GM19023 (cell line): ENCODE results near the gene CFAP61.
"Not testable (repeated sequence)": the region's sequence is repeated elsewhere in the genome, so short reads cannot be mapped to it uniquely, and the experiment has no call there.

Experiments used
- ATAC-seq: cut with Tn5 transposase; IDR thresholded peaks from one replicate; pipeline ENCODE4 v1.9.1; 2021; ENCODE audit warnings: mild to moderate bottlenecking, moderate library complexity; ENCODE audit not compliant: unreplicated experiment

Gene CFAP61

GRCh38 chr20:20304942-20305341 is 252.6 kb downstream of the CFAP61 start:
- no peak for ATAC-seq

- no peak for ATAC-seq
Observed at GRCh38 chr20:20312562-20312961, 260.2 kb downstream of the CFAP61 start.

DNA sequence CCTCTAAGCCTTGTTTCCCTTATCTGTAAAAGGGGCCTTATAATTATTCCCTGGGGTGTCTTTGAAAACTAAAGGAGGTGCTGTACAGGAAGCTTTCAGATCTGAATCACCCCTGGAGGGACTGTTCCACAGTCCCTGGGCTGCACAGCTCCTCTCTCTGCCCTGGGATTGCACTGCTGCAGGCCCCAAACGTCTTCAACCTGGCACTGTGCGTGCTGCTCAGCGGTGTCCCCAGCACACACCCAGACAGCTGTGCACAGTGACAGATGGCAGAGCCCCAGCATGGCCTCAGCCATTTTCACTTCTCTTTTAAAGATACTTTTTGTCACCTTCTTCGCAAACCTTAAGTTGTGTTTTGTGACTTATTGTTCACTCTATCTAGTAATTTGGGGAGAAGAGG is 264.9 kb downstream of the CFAP61 start:
- ATAC-seq: peak; percentile 93

DNA sequence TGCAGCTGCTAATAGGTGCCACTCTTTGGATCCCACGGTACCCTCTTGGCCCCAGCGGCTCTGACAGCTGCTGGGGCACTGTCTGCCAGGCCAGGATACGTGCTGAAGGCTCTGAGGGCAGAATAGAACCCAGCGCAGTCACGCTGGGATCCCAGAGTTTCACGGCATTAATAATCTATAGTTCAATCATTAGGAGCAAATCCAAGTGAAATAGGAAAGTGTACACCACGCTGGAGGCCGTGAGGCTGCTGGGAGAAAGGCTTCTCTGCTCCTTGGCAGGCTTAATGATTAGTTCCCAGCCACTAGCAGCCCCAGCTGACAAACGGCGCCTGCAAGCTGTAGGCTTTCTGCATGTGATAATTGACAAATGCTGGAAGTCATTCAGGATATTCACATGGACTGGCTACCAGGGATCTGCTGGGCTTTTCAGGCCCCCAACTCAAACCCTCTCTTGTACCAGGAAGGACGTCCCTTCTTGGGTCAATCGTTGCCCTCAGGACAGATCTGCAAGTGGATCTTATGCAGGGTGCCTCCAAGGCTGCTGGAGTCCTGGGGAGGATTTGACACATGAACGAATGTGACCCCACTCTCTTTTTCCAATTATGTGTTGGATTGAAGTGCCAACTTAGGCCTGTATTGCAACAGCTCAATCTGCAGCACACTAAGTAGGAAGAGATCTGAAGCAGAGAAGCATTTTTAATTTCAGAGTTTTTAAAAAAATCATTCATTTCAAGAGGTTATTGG is 265.5 kb downstream of the CFAP61 start:
- peak; percentile 41 for ATAC-seq

GRCh38 chr20:20318365-20319161 is 266.2 kb downstream of the CFAP61 start:
- ATAC-seq: no peak

GRCh38 chr20:20321134-20321533 is 268.8 kb downstream of the CFAP61 start:
- no peak for ATAC-seq

DNA sequence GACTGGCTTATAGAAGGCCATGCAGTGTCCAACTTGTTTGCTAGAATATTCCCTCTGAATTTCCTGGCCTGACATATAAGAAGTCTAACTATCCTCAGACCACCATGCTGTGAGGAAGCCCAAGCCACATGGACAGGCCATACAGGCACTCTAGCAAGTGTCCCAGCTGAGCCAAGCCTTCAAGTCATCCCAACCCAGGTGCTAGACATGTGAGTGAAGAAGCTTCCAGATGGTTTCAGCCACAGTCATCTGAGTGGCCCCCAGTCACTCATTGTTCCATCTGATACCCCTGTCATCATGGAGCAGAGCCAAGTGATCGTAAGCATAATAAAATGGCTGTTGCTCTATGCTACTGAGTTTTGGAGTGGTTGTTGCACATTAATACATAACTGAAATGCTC is 269.6 kb downstream of the CFAP61 start:
- no peak for ATAC-seq

DNA sequence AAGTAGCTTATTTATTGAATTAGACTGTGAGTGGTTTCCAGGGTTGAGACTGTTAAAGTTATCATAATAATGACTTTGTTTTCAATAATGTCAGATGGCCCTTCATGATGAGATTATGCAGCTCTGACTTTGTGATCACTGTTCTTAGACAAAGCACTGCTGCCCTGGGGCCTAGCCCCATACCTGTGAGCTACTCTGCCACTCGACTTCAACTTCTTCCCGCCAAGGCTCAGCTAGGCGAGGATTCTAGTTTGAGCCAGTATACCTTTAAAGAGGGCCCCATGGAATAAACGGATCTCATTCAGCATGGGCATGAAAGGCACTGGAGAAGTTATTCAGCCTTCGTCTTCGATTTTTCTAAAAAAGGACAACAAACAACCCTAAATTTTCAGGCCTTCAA is 270.6 kb downstream of the CFAP61 start:
- ATAC-seq: no peak

- no peak for ATAC-seq
Observed at GRCh38 chr20:20327746-20328145, 275.4 kb downstream of the CFAP61 start.

GRCh38 chr20:20329564-20329963 is 277.2 kb downstream of the CFAP61 start:
- no peak for ATAC-seq

GRCh38 chr20:20331156-20331555 is 278.8 kb downstream of the CFAP61 start:
- no peak for ATAC-seq

DNA sequence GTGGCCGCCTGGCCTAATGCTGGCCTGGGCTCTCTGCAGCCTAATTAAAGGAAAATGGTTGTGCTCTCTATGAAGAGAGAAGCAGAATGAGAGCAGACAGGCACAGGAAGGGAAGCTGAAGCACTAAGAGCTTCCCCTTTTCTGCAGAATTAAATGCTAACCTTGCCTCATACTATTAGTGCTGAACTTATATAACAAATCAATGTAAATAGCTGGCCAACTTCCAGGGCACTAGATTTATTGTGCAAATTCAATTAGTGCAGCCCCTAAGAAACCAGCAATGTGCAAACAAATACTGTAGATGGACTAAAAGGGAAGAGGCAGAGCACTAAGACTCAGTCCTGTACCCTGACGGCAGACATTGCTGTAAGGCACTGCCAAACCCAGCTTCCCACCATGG is 279.5 kb downstream of the CFAP61 start:
- ATAC-seq: no peak

DNA sequence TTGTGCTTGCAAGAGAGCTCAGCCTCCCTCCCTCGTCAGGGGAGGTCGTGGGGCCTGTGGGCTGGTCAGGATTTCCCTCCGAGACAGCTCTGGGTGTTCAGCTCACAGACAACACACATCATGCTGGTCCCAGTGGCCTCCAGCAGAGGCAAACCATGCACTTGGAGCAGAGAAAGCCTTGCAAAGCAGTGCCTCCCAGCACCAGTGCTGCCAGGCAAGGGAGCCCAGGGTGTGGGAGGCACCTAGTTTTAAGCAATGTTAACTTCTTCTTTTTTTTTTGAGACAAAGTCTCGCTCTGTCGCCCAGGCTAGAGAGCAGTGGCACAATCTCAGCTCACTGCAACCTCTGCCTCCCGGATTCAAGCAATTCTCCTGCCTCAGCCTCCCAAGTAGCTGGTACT is 281.5 kb downstream of the CFAP61 start:
- peak; percentile 37 for ATAC-seq

DNA sequence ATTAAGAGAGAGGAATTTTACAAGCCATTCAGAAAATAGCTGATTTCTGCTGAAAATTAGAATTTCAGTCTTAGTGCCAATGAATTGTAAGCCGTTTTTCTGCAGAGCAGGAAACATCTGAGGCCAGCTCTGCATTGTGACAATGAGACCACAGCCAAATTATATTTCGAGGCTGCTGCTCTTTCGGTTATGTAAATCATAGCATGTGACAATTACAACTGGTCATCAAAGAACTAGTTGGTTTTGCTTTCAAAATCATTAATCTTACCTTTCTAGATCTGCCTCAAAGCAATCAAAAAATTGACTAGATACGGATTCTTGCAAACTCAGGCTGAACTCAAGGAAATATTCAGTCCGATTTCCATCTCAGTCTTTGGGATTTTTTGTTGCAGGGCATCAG is 282.2 kb downstream of the CFAP61 start:
- ATAC-seq: peak; percentile 97

DNA sequence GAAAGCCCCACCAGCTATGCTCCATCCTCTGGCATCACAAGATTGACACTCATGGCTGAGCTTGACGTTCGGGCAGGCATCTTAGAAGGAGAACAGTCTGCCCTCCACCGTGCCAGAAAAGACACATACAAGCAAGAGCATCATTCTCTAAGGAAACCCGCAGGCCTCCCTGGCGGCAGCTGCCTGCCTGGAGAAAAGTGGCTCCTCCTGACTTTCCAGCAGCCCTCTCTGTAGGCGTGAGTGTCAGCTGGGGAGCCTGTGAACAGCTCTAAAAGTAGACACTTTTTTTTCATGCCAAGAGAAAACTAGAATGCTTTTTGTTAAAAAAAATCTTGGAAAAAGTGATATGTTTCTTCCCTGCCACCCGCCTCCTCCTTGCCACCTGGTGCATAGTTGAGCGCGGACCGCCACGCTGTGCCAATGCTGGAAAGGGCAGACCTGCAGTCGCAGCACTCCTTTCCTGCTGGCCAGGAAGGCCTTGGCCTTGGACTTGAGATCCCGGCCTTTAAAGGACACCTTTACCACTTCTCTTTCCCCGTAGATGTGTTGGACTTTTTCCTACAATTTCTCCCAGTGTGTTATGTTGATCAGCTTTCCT is 285.9 kb downstream of the CFAP61 start:
- ATAC-seq: no peak

GRCh38 chr20:20340443-20340842 is 288.1 kb downstream of the CFAP61 start:
- no peak for ATAC-seq

DNA sequence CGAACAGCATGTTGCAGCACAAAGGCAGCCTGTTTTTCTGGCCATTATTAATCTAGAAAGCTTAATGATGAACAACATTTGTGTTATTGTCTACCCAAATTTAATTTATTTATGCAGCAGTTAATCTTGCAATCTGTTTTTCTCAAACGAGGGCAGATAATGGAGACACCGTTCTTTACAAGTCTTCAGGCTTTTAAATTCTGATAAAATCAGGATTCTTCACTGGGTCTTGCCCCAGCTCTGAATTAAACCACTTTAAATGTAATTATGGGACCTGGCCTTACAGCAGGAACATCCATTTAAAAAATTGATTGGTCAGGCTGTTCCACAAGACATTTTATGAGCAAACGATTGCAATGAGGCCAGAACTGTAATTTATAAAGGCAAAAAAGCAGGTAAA is 289.0 kb downstream of the CFAP61 start:
- ATAC-seq: no peak

GRCh38 chr20:20342066-20342465 is 289.7 kb downstream of the CFAP61 start:
- ATAC-seq: no peak

DNA sequence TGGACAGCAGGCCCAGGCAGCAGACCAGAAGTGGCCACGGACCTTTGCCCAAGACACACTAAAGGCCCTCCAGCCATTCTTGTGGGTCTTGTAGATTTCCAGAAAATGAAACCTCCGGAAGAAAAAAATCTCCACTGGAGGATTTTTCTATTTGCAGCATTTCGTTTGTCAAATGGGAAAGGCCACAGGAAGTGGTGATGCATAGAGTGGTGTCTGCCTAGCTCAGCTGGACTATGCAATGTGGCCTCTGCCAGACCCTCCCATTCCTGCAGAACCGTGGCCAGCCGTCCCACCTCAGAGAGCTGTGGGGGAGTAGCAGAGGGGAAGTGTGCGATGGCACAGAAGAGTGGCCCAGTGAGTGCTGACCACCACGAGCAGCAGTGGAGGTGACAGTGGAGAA is 291.6 kb downstream of the CFAP61 start:
- ATAC-seq: no peak

GRCh38 chr20:20344476-20344875 is 292.1 kb downstream of the CFAP61 start:
- no peak for ATAC-seq

- no peak for ATAC-seq
Observed at GRCh38 chr20:20353576-20353975, 301.2 kb downstream of the CFAP61 start.

DNA sequence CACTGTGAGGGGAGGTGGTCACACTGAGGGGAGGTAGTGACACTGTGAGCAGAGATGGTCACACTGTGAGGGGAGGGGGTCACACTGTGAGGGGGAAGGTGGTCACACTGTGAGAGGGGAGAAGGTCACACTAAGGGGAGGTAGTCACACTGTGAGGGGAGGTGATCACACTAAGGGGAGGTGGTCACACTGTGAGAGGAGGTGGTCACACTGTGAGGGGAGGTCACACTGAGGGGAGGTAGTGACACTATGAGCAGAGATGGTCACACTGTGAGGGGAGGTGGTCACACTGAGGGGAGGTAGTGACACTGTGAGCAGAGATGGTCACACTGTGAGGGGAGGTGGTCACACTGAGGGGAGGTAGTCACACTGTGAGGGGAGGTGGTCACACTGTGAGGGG is 303.2 kb downstream of the CFAP61 start:
- not testable (repeated sequence) for ATAC-seq
